RCC 7860 (cell line): ENCODE measurements around the gene IBA57.
"Not testable (repeated sequence)": the region's sequence is repeated elsewhere in the genome, so short reads cannot be mapped to it uniquely, and the experiment has no call there.

ENCODE experiments used
- DNase-seq: peaks from one replicate; pipeline ENCODE4 v3.0.0-alpha.2; 2015; ENCODE audit warnings: low spot score
- FAIRE-seq: peaks from 2 replicates; lab custom pipeline; 2012; peaks lifted over from hg19 to GRCh38; lab: Jason Lieb, UNC

The IBA57 gene

GRCh38 chr1:228224198-228225164 lies 58.9 kb downstream of the IBA57 start:
- DNase-seq (no peak), FAIRE-seq (no peak)

GRCh38 chr1:228225165-228225710 lies 59.6 kb downstream of the IBA57 start:
- DNase-seq, result no peak
- no peak for FAIRE-seq

DNA sequence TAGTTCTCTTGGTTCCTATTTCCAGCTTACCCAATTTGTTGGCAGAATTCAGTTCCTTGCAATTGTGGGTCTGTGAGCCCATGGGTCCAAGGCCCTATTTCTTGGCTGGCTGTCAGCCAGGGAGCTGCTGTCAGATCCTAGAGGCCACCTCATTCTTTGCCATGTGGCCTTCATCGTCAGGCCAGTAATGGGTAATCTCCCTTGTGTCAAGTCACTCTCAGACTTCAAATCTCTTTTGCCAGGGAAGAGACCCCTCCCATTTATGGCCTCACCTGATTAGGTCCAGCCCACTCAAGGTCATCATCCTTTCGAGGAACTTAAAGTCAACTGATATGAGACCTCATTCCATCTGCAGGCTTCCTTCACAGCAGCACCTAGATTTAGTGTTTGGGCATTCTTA lies 60.1 kb downstream of the IBA57 start:
- no peak for FAIRE-seq

GRCh38 chr1:228226141-228226874 lies 60.7 kb downstream of the IBA57 start:
- DNase-seq (no peak), FAIRE-seq (no peak)

More for the DNA sequence above, 60.1 kb downstream of the IBA57 start:
- no peak for DNase-seq

DNA sequence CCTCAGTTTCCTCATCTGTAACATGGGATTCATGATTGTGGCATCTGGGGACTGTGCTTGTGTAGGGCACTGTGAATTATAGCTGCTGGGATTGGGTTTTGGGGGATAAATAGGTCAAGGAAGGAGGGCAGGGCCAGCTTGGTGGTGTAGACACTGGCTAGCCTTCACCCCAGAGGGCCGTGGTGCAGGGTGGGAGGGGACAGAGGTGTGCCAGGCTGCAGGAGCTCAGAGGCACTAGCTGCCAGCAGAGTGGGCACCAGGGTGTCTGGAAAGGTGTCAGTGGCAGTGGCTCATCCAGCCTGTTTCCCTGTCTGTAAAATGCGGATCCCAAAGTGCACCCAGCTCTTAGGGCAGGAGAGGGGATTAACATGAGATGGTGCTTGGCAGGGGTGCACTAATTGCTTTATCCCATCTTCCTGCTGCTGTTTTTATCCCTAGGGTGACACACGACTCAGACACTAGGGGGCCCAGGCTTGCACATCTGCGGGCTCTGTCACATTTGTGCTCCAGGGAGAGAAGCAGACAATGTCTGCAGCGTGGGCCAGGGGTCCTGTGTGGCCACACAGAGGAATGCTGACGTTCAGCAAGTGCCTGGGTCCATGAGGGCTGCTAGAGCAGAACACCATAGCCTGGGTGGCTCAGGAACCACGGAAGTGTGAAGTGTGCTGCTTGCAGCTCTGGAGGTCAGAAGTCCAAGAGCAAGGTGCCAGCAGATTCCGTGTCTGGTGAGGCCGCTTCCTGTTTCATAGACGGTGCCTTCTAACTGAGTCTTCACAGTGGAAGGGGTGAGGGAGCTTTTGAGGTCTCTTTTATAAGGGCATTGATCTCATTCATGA lies 61.6 kb downstream of the IBA57 start:
- no peak for FAIRE-seq
- DNase-seq, result no peak

DNA sequence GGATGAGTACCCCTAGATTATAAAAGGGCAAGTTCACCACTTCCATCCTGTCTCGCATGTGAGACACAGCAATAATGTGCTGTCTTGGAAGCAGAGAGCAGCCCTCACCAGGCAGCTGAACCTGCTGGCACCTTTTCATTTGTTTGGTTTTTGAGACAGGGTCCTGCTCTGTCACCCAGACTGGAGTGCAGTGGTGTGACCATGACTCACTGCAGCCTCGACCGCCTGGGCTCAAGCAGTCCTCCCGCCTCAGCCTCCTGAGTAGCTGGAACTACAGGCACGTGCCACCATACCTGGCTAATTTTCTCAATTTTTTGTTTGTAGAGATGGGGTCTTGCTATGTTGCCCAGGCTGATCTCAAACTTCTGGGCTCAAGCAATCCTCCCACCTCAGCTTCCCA lies 62.5 kb downstream of the IBA57 start:
- not testable (repeated sequence) for DNase-seq, FAIRE-seq

DNA sequence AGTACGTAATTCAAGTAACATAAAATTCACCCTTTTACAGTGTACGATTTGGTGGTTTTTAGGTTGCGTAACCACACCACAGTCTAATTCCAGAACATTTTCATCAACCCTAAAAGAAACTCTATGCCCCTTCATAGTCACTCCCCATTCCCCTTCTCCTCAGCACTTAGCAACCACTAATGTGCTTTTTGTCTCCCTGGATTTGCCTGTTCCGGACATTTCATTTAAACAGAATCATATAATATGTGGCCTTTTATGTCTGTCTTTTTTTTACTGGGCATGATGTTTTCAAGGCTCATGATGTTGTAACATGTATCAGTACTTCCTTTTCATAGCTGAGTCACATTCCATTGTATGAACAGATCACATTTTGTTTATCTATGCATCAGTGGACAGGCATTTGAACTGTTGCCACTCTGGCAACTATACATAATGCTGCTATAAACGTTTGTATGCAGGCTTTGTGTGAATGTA lies 63.0 kb downstream of the IBA57 start:
- DNase-seq, result peak; percentile 45
- no peak for FAIRE-seq

- FAIRE-seq (no peak), DNase-seq (no peak)
These were observed 65.6 kb downstream of the IBA57 start for GRCh38 chr1:228231189-228231588.
